Peyer's patch (tissue), 4 donors: ENCODE data around the gene VPREB3. TPM values are rescaled to one million over a fixed set of nuclear protein-coding genes. Genes with fewer than 3 reads are reported as not detected.

Source experiments
- DNase-seq, 3 donors: peaks; one replicate each; pipeline ENCODE4 v3.0.0-alpha.2; 2017 to 2019
- H3K27ac ChIP-seq, 4 donors: fragments of 200-600 bp; sonication (generic); one replicate each; pipeline ENCODE4 v1.5.1; 2016 to 2019
- H3K27me3 ChIP-seq, 2 donors: fragments of 200-600 bp; sonication (generic); one replicate each; pipeline ENCODE4 v1.5.1; 2019
- H3K36me3 ChIP-seq, 3 donors: fragments of 200-600 bp; sonication (generic); one replicate each; pipeline ENCODE4 v1.5.1; 2016 to 2019
- H3K4me1 ChIP-seq, 4 donors: fragments of 200-600 bp; sonication (generic); one replicate each; pipeline ENCODE4 v1.5.1; 2016 to 2019
- H3K4me3 ChIP-seq, 4 donors: fragments of 200-600 bp; sonication (generic); 1 replicate in 3 of 4; 2 replicates in 1 of 4; pipeline ENCODE4 v1.5.1; 2016 to 2019; ENCODE audit warnings: mild to moderate bottlenecking in 1 of 4
- H3K9me3 ChIP-seq, 4 donors: fragments of 200-600 bp; sonication (generic); one replicate each; pipeline ENCODE4 v1.5.1; 2016 to 2019; ENCODE audit warnings: mild to moderate bottlenecking in 1 of 4
- POLR2A ChIP-seq, 2 donors: fragments of 450-650 bp; IDR thresholded peaks; one replicate each; pipeline ENCODE4 v1.5.1; 2017; ENCODE audit warnings: antibody characterized with exemption in 2 of 2, mild to moderate bottlenecking in 2 of 2, moderate library complexity in 2 of 2
- total RNA-seq, 4 donors: library from RNA; depleted of rRNA; stranded (reverse); fragments of >200 nt; gene quantifications; one replicate each; pipeline ENCODE4 v1.1.0, GENCODE V29; 2016
- TF ChIP-seq, protein P1 (sequence below), 6 experiments: fragments of 450-650 bp in 4 of 6; fragments of 200-600 bp in 2 of 6; sonication (generic) in 1 of 6; IDR thresholded peaks; one replicate each; pipeline ENCODE4 v1.5.1; 2017 to 2019; ENCODE audit warnings: antibody characterized with exemption in 6 of 6, mild to moderate bottlenecking in 3 of 6, moderate library complexity in 1 of 6

Gene VPREB3
- total RNA-seq, 4 donors from 2014 or later, result 29.7 TPM; not detected in 3

- H3K27me3 ChIP-seq, result no peaks in the 10 kb centered on the region
- peak in 1 of 3 donors; percentile 53 for DNase-seq
- TF ChIP-seq POLR2A (IDR thresholded peaks at IDR 0.05), result no peak
- TF ChIP-seq, protein P1, sequence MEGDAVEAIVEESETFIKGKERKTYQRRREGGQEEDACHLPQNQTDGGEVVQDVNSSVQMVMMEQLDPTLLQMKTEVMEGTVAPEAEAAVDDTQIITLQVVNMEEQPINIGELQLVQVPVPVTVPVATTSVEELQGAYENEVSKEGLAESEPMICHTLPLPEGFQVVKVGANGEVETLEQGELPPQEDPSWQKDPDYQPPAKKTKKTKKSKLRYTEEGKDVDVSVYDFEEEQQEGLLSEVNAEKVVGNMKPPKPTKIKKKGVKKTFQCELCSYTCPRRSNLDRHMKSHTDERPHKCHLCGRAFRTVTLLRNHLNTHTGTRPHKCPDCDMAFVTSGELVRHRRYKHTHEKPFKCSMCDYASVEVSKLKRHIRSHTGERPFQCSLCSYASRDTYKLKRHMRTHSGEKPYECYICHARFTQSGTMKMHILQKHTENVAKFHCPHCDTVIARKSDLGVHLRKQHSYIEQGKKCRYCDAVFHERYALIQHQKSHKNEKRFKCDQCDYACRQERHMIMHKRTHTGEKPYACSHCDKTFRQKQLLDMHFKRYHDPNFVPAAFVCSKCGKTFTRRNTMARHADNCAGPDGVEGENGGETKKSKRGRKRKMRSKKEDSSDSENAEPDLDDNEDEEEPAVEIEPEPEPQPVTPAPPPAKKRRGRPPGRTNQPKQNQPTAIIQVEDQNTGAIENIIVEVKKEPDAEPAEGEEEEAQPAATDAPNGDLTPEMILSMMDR (IDR thresholded peaks at IDR 0.05), result no peak
- H3K4me1 ChIP-seq, result peaks cover 0 to 14% (median 2%) of the 10 kb centered on the region in 4 donors
- H3K9me3 ChIP-seq, result no peaks in the 10 kb centered on the region
- H3K27ac ChIP-seq, result peak overlapping the region in 2 of 4 donors; percentile 84 to 89
- no peaks in the 10 kb centered on the region for H3K36me3 ChIP-seq
- peak overlapping the region in 2 of 4 donors; percentile 38 to 54 for H3K4me3 ChIP-seq
Observed at GRCh38 chr22:23753385-23753784, 840 bp downstream of the VPREB3 start.

DNA sequence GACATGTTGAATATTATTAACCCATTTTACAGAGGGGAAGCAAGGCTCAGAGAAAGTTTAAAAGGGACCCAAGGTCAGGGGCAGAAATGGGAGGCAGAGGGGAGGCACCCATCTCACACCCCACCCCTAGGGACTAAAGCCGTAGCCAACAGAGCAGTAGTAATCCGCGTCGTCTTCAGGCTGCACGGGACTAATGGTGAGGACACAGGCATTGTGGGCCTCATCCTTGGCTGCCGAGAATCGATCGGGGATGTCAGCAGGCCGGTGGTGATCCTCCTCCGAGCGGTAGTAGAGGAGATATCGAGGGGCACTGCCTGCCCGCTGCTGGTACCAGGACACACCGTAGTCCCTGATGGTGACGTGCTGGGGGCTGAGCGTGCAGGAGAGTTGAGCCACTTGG, 1.5 kb downstream of the VPREB3 start:
- Histone ChIP-seq H3K36me3 (no peaks in the 10 kb centered on the region), H3K27ac (peak overlapping the region in 2 of 4 donors; percentile 84 to 89), H3K4me3 (peak overlapping the region in 2 of 4 donors; percentile 38 to 54), H3K27me3 (no peaks in the 10 kb centered on the region), H3K4me1 (peaks cover 0 to 14% (median 2%) of the 10 kb centered on the region in 4 donors), H3K9me3 (no peaks in the 10 kb centered on the region)
- DNase-seq, result peak in 2 of 3 donors; percentile 64 to 66
- TF ChIP-seq, protein P1 (IDR thresholded peaks at IDR 0.05), result no peak
- no peak for TF ChIP-seq POLR2A (IDR thresholded peaks at IDR 0.05)

GRCh38 chr22:23752090-23752691, 2.0 kb downstream of the VPREB3 start:
- TF ChIP-seq, protein P1 (IDR thresholded peaks at IDR 0.05), result no peak
- no peak for TF ChIP-seq POLR2A (IDR thresholded peaks at IDR 0.05)
- no peaks in the 10 kb centered on the region for H3K36me3 ChIP-seq
- peaks cover 0 to 14% (median 2%) of the 10 kb centered on the region in 4 donors for H3K4me1 ChIP-seq
- H3K9me3 ChIP-seq, result no peaks in the 10 kb centered on the region
- DNase-seq, result peak in 2 of 3 donors; percentile 88
- H3K27me3 ChIP-seq, result no peaks in the 10 kb centered on the region
- peak overlapping the region in 2 of 4 donors; percentile 84 to 89 for H3K27ac ChIP-seq
- peak overlapping the region in 3 of 4 donors; percentile 54 to 79 (median 68) for H3K4me3 ChIP-seq

GRCh38 chr22:23751441-23751996, 2.7 kb downstream of the VPREB3 start:
- DNase-seq, result peak in 1 of 3 donors; percentile 60
- H3K4me3 ChIP-seq, result peak overlapping the region; percentile 54 to 79 (median 68)
- H3K27ac ChIP-seq, result peak overlapping the region; percentile 84 to 90 (median 89)
- H3K36me3 ChIP-seq, result no peaks in the 10 kb centered on the region
- H3K27me3 ChIP-seq, result no peaks in the 10 kb centered on the region
- peaks cover 0 to 14% (median 2%) of the 10 kb centered on the region in 4 donors for H3K4me1 ChIP-seq
- no peaks in the 10 kb centered on the region for H3K9me3 ChIP-seq
- TF ChIP-seq, protein P1 (IDR thresholded peaks at IDR 0.05), result no peak
- TF ChIP-seq POLR2A (IDR thresholded peaks at IDR 0.05), result peak in 1 of 2 donors; percentile 7

- peak within 1 kb of the TSS; percentile 84 to 90 (median 89) for H3K27ac ChIP-seq
- no peaks in the 10 kb centered on the region for H3K9me3 ChIP-seq
- peaks cover 0 to 14% (median 2%) of the 10 kb centered on the region in 4 donors for H3K4me1 ChIP-seq
- DNase-seq, result peak; percentile 91 to 96 (median 96)
- H3K36me3 ChIP-seq, result no peaks in the 10 kb centered on the region
- H3K27me3 ChIP-seq, result no peaks in the 10 kb centered on the region
- TF ChIP-seq POLR2A (IDR thresholded peaks at IDR 0.05), result peak; percentile 58 to 60
- TF ChIP-seq, protein P1 (IDR thresholded peaks at IDR 0.05), result peak in 4 of 6 experiments; percentile 9 to 46 (median 40)
- H3K4me3 ChIP-seq, result peak within 1 kb of the TSS; percentile 54 to 79 (median 68)
Observed at GRCh38 chr22:23750714-23751440, 3.3 kb downstream of the VPREB3 start, which contains the start of gene ZNF70. ZNF70 (minus strand) TSS chr22:23751112; CDS start chr22:23745140, 5,972 bp downstream.
